Kidney (tissue), 14 donors: ENCODE measurements around the gene ZBTB16. TPM values are rescaled to one million over a fixed set of nuclear protein-coding genes. Genes with fewer than 3 reads are reported as not detected.

ENCODE experiments used
- DNase-seq, 5 donors: peaks; one replicate each; pipeline ENCODE4 v3.0.0-alpha.2; 2013 to 2020
- FAIRE-seq: peaks from 2 replicates; lab custom pipeline; 2012; peaks lifted over from hg19 to GRCh38; lab: Jason Lieb, UNC
- H3K27ac ChIP-seq, 2 donors: one replicate each; pipeline ENCODE4 v1.7.0; 2013; ENCODE audit warnings: low read depth in 2 of 2, low read length in 2 of 2, inconsistent platforms in 1 of 2
- H3K27me3 ChIP-seq: one replicate; pipeline ENCODE4 v1.7.1; 2013; ENCODE audit warnings: low read length, inconsistent platforms; ENCODE audit not compliant: control insufficient read depth, insufficient read depth
- H3K36me3 ChIP-seq, 3 donors: one replicate each; pipeline versions ENCODE4 v1.7.0 to v1.7.1; 2013; ENCODE audit warnings: low read length in 3 of 3, control low read depth in 1 of 3, inconsistent platforms in 1 of 3; ENCODE audit not compliant: insufficient read depth in 3 of 3, control insufficient read depth in 2 of 3
- H3K4me1 ChIP-seq, 3 donors: one replicate each; pipeline versions ENCODE4 v1.7.0 to v1.7.1; 2013; ENCODE audit warnings: low read length in 3 of 3, inconsistent platforms in 1 of 3, low read depth in 1 of 3; ENCODE audit not compliant: control insufficient read depth in 2 of 3, insufficient read depth in 2 of 3
- H3K4me3 ChIP-seq, 3 donors: one replicate each; pipeline versions ENCODE4 v1.7.0 to v1.8.1; 2013; ENCODE audit warnings: low read length in 3 of 3, control low read depth in 1 of 3, inconsistent platforms in 1 of 3
- H3K9ac ChIP-seq, 3 donors: one replicate each; pipeline versions ENCODE4 v1.7.0 to v1.7.1; 2013; ENCODE audit warnings: low read length in 3 of 3, control low read depth in 1 of 3, inconsistent platforms in 1 of 3
- H3K9me3 ChIP-seq, 3 donors: one replicate each; pipeline versions ENCODE4 v1.7.0 to v1.7.1; 2013; ENCODE audit warnings: low read length in 3 of 3, control low read depth in 1 of 3, inconsistent platforms in 1 of 3; ENCODE audit not compliant: control insufficient read depth in 2 of 3, insufficient read depth in 1 of 3
- intact Hi-C: fragments of 100-400 bp; cut with DNase I; formaldehyde crosslinking; loops from one replicate; pipeline ENCODE4 v1.11.1; 2022
- polyA plus RNA-seq: library from polyadenylated mRNA; stranded (reverse); fragments of 350-450 nt; fragmentation: Illumina TruSeq; extraction: RNeasy Lipid Tissue Mini Kit (QIAGEN cat#74804); gene quantifications from one replicate; pipeline ENCODE4 v1.2.3, GENCODE V29; 2014; ENCODE audit warnings: low read depth, low replicate concordance; ENCODE audit not compliant: insufficient read depth
- total RNA-seq: library from RNA; stranded (reverse); fragmentation: NEBNext Ultra II Directional; extraction: Animal tissue kit (Norgen Biotek cat#: 25700); gene quantifications from one replicate; pipeline ENCODE4 v1.2.1, GENCODE V29; 2021
- TF ChIP-seq, protein P1 (sequence below): IDR thresholded peaks from 3 replicates; pipeline ENCODE4 v1.5.1; 2012; ENCODE audit warnings: mild to moderate bottlenecking, moderate library complexity, borderline replicate concordance; ENCODE audit not compliant: insufficient read depth; ENCODE audit errors: extremely low read depth
- donor health status: control.
- donor health status: control.
- donor health status: control.
- donor health status: control.
- donor health status: control.
- donor health status: DM: yes; HTN: yes; CAD: no.
- donor health status: Normal renal cell carcinoma (clear cell type).

ZBTB16 gene
- total and polyA plus RNA-seq, 2 donors from 2014 or later = 2.5 to 126 TPM

DNA sequence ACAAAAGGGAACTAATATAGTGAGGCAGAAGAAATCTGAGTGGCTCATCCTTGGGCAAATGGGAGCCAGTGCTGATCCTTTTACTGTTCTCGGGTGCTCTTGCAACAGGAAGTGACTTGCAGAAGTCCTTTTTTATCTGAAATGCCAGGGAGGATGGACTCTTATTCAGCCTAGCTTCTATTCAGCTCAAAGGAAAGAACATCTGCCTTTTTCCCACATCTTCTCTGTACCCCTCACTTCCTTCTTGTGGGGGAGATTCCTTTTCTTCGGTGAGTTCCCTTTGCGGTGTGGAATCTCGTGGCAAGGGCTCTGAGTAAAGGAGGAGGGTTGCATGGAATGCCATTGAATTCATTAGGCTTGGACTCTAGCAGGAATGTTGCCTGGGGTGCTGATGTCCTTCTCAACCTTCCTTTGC is 76.2 kb downstream of the ZBTB16 start:
- no peak for FAIRE-seq
- TF ChIP-seq, protein P1, sequence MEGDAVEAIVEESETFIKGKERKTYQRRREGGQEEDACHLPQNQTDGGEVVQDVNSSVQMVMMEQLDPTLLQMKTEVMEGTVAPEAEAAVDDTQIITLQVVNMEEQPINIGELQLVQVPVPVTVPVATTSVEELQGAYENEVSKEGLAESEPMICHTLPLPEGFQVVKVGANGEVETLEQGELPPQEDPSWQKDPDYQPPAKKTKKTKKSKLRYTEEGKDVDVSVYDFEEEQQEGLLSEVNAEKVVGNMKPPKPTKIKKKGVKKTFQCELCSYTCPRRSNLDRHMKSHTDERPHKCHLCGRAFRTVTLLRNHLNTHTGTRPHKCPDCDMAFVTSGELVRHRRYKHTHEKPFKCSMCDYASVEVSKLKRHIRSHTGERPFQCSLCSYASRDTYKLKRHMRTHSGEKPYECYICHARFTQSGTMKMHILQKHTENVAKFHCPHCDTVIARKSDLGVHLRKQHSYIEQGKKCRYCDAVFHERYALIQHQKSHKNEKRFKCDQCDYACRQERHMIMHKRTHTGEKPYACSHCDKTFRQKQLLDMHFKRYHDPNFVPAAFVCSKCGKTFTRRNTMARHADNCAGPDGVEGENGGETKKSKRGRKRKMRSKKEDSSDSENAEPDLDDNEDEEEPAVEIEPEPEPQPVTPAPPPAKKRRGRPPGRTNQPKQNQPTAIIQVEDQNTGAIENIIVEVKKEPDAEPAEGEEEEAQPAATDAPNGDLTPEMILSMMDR = no peak
- peaks cover 0 to 45% (median 39%) of the 10 kb centered on the region in 3 donors for H3K4me1 ChIP-seq
- no peak overlapping the region for H3K4me3 ChIP-seq
- H3K9ac ChIP-seq = no peak overlapping the region
- no peaks in the 10 kb centered on the region for H3K27me3 ChIP-seq
- intact Hi-C loops = no loop called here
- H3K9me3 ChIP-seq = no peaks in the 10 kb centered on the region
- H3K27ac ChIP-seq = peak overlapping the region in 1 of 2 donors; percentile 6
- H3K36me3 ChIP-seq = peaks cover 0 to 8% (median 6%) of the 10 kb centered on the region in 3 donors
- no peak for DNase-seq

GRCh38 chr11:114136686-114137640 is 77.5 kb downstream of the ZBTB16 start:
- no peak overlapping the region for H3K9ac ChIP-seq
- intact Hi-C loops = no loop called here
- FAIRE-seq (no peak), DNase-seq (no peak)
- H3K4me3 ChIP-seq = no peak overlapping the region
- H3K36me3 ChIP-seq = peaks cover 0 to 13% (median 8%) of the 10 kb centered on the region in 3 donors
- H3K27me3 ChIP-seq = no peaks in the 10 kb centered on the region
- peak overlapping the region in 1 of 2 donors; percentile 42 for H3K27ac ChIP-seq
- H3K9me3 ChIP-seq = no peaks in the 10 kb centered on the region
- peaks cover 0 to 49% (median 36%) of the 10 kb centered on the region in 3 donors for H3K4me1 ChIP-seq
- TF ChIP-seq, protein P1 = no peak

- Histone ChIP-seq H3K4me3 (no peak overlapping the region), H3K9me3 (no peaks in the 10 kb centered on the region), H3K4me1 (peaks cover 0 to 49% (median 42%) of the 10 kb centered on the region in 3 donors), H3K36me3 (peaks cover 0 to 13% (median 8%) of the 10 kb centered on the region in 3 donors), H3K9ac (no peak overlapping the region), H3K27ac (no peak overlapping the region), H3K27me3 (no peaks in the 10 kb centered on the region)
- TF ChIP-seq, protein P1 = no peak
- FAIRE-seq (no peak), DNase-seq (no peak)
- intact Hi-C loops = no loop called here
Observed at GRCh38 chr11:114137838-114138237, 78.3 kb downstream of the ZBTB16 start.
